ENCODE results near the gene GPR42.
"Not testable (repeated sequence)": the region's sequence is repeated elsewhere in the genome, so short reads cannot be mapped to it uniquely, and the experiment has no call there.

The GPR42 gene

GRCh38 chr19:35375505-35376307 lies 4.8 kb downstream of the GPR42 start:
- DNase-seq (ENCODE audit: low read depth, low spot score) = no peak
- H3K4me3 ChIP-seq (ENCODE audit: low read depth, low read length) = no peak overlapping the region
- in situ Hi-C loops (cut with HindIII; ENCODE audit: low sequenced_read_pairs) = no loop called here
- TF ChIP-seq CTCF (IDR thresholded peaks at IDR 0.05; ENCODE audit: low read depth, low read length) = no peak

- no peak for TF ChIP-seq CTCF (IDR thresholded peaks at IDR 0.05; ENCODE audit: low read depth, low read length)
- H3K4me3 ChIP-seq (ENCODE audit: low read depth, low read length) = no peak overlapping the region
- DNase-seq (ENCODE audit: low read depth, low spot score) = no peak
- in situ Hi-C loops (cut with HindIII; ENCODE audit: low sequenced_read_pairs) = no loop called here
These were observed 6.8 kb downstream of the GPR42 start for GRCh38 chr19:35377656-35378055.

- no peak overlapping the region for H3K4me3 ChIP-seq (ENCODE audit: low read depth, low read length)
- TF ChIP-seq CTCF (IDR thresholded peaks at IDR 0.05; ENCODE audit: low read depth, low read length) = no peak
- no peak for DNase-seq (ENCODE audit: low read depth, low spot score)
- in situ Hi-C loops (cut with HindIII; ENCODE audit: low sequenced_read_pairs) = no loop called here
These were observed 7.5 kb downstream of the GPR42 start for GRCh38 chr19:35378356-35378755.

GRCh38 chr19:35379545-35379944 lies 8.7 kb downstream of the GPR42 start:
- in situ Hi-C loops (cut with HindIII; ENCODE audit: low sequenced_read_pairs); DNase-seq (ENCODE audit: low read depth, low spot score); H3K4me3 ChIP-seq (ENCODE audit: low read depth, low read length): not testable (repeated sequence)

- in situ Hi-C loops (cut with HindIII; ENCODE audit: low sequenced_read_pairs) = no loop called here
- H3K4me3 ChIP-seq (ENCODE audit: low read depth, low read length) = no peak overlapping the region
- TF ChIP-seq CTCF (IDR thresholded peaks at IDR 0.05; ENCODE audit: low read depth, low read length) = no peak
- DNase-seq (ENCODE audit: low read depth, low spot score) = no peak
These were observed 9.1 kb downstream of the GPR42 start for GRCh38 chr19:35379992-35380391.

GRCh38 chr19:35380450-35381124 lies 9.7 kb downstream of the GPR42 start:
- no peak overlapping the region for H3K4me3 ChIP-seq (ENCODE audit: low read depth, low read length)
- no peak for TF ChIP-seq CTCF (IDR thresholded peaks at IDR 0.05; ENCODE audit: low read depth, low read length)
- no peak for DNase-seq (ENCODE audit: low read depth, low spot score)
- in situ Hi-C loops (cut with HindIII; ENCODE audit: low sequenced_read_pairs) = no loop called here

GRCh38 chr19:35381318-35381717 lies 10.4 kb downstream of the GPR42 start:
- TF ChIP-seq CTCF (IDR thresholded peaks at IDR 0.05; ENCODE audit: low read depth, low read length) = no peak
- in situ Hi-C loops (cut with HindIII; ENCODE audit: low sequenced_read_pairs) = no loop called here
- no peak for DNase-seq (ENCODE audit: low read depth, low spot score)

More at GRCh38 chr19:35381318-35381717, 10.4 kb downstream of the GPR42 start:
- H3K4me3 ChIP-seq (ENCODE audit: low read depth, low read length) = no peak overlapping the region

Measured in astrocyte of the spinal cord (primary cell).